SU-DHL-6 (cell line): ENCODE measurements around the gene CYP3A5.

Experiments
- H2AFZ ChIP-seq: fragments of 200-600 bp; sonication (generic); 2 replicates; pipeline ENCODE4 v1.6.1; 2014; ENCODE audit warnings: low read depth, mild to moderate bottlenecking, moderate library complexity, mixed read lengths, antibody characterized with exemption, low read length; ENCODE audit not compliant: severe bottlenecking
- H3F3A ChIP-seq: fragments of 200-600 bp; shearing (Covaris generic); 2 replicates; pipeline ENCODE4 v1.6.0; 2016; ENCODE audit warnings: antibody characterized with exemption, mild to moderate bottlenecking; ENCODE audit not compliant: insufficient read depth
- H3K27ac ChIP-seq: fragments of 200-600 bp; sonication (generic); 2 replicates; pipeline ENCODE4 v1.5.1; 2016; ENCODE audit warnings: low read depth, mild to moderate bottlenecking, low read length, moderate library complexity, mixed read lengths
- H3K27me3 ChIP-seq: fragments of 200-600 bp; sonication (generic), shearing (Covaris generic); 2 replicates; pipeline ENCODE4 v1.6.0; 2014; ENCODE audit warnings: mild to moderate bottlenecking, low read length
- H3K36me3 ChIP-seq: fragments of 200-600 bp; sonication (generic); 2 replicates; pipeline ENCODE4 v1.6.1; 2014; ENCODE audit warnings: mild to moderate bottlenecking, low read length, mixed read lengths
- H3K4me2 ChIP-seq: fragments of 300-600, 200-600 bp; shearing (Covaris generic), sonication (generic); 2 replicates; pipeline ENCODE4 v1.6.0; 2014; ENCODE audit warnings: low read length, low read depth, mild to moderate bottlenecking; ENCODE audit not compliant: poor library complexity, severe bottlenecking
- H3K4me3 ChIP-seq: fragments of 200-600 bp; sonication (generic); 2 replicates; pipeline ENCODE4 v1.5.1; 2014; ENCODE audit warnings: antibody characterized with exemption, low read length, mild to moderate bottlenecking, mixed read lengths; ENCODE audit not compliant: insufficient read depth, poor library complexity, severe bottlenecking
- H3K79me2 ChIP-seq: fragments of 200-600 bp; sonication (generic); 2 replicates; pipeline ENCODE4 v1.6.1; 2014; ENCODE audit warnings: mild to moderate bottlenecking, low read length, moderate library complexity; ENCODE audit not compliant: insufficient read depth
- H3K9ac ChIP-seq: fragments of 200-600 bp; sonication (generic); 2 replicates; pipeline ENCODE4 v1.7.0; 2014; ENCODE audit warnings: mild to moderate bottlenecking, low read length
- H3K9me2 ChIP-seq: fragments of 200-600 bp; sonication (generic); replicated peaks from 2 replicates; pipeline ENCODE4 v1.6.1; 2014; ENCODE audit warnings: low read length; ENCODE audit not compliant: insufficient read depth
- H3K9me3 ChIP-seq: fragments of 200-600 bp; sonication (generic); 2 replicates; pipeline ENCODE4 v1.6.1; 2014; ENCODE audit warnings: low read length, mixed read lengths; ENCODE audit not compliant: insufficient read depth
- H4K20me1 ChIP-seq: fragments of 200-600 bp; sonication (generic); 2 replicates; pipeline ENCODE4 v1.6.1; 2014; ENCODE audit warnings: low read depth, mild to moderate bottlenecking, antibody characterized with exemption, low read length, moderate library complexity, mixed read lengths
- EZH2phosphoT487 ChIP-seq: fragments of 200-600 bp; sonication (generic), shearing (Covaris generic); conservative IDR thresholded peaks from 2 replicates; pipeline ENCODE4 v1.6.1; 2018; ENCODE audit warnings: mild to moderate bottlenecking, antibody characterized with exemption, low read length, moderate library complexity, mixed read lengths
- TF ChIP-seq, protein P1 (sequence below): fragments of 200-600 bp; sonication (generic); IDR thresholded peaks from one replicate; pipeline ENCODE4 v1.5.1; 2017; ENCODE audit warnings: antibody characterized with exemption, mild to moderate bottlenecking, low read length, moderate library complexity; ENCODE audit not compliant: insufficient read depth, poor library complexity, severe bottlenecking

The CYP3A5 gene

DNA sequence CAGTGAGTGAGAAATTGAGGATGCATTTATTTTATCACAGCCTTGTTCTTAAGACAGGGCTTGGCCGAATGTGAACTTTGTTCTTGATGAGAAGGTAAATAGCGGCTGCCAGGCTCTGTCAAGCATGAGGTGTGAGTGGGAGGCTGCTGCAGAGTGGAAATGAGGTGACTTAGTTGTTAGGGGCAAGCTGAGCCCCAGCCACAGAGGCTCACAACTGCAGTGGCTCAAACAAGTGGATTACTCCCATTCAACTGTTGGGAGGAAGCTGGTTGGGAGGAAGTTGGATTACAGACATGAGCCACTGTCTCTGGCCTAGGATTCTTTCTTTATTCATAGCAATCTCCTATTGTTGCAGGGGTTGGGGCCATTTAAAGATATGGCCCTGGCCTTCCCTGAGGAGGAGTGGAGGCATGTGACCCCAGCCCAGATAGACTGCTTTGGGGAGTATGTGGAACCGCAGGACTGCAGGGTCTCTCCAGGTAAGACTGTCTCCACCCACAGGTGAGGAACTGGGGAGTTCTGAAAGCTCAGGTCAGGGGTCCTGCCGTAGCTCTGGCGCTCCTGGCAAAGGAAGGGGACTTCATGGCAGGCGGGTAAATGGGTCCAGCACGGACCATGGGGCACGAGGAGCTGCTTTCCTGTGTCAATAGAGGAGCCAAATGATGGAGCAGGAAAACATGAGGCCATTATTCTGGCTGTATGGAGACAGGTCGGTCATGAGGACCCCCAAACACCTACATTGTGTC is 55.9 kb downstream of the CYP3A5 start:
- Histone ChIP-seq H3K9ac (no peak overlapping the region), H3K27ac (no peak overlapping the region), H3F3A (no peaks in the 10 kb centered on the region), H2AFZ (no peak overlapping the region), H3K4me2 (no peak overlapping the region), H3K36me3 (peaks cover 10% of the 10 kb centered on the region), H3K9me2 (no peaks in the 10 kb centered on the region), H3K9me3 (no peaks in the 10 kb centered on the region), H4K20me1 (no peaks in the 10 kb centered on the region), H3K4me3 (no peak overlapping the region), H3K27me3 (no peaks in the 10 kb centered on the region), H3K79me2 (no peaks in the 10 kb centered on the region)
- TF ChIP-seq EZH2phosphoT487 = no peak
- TF ChIP-seq, protein P1, sequence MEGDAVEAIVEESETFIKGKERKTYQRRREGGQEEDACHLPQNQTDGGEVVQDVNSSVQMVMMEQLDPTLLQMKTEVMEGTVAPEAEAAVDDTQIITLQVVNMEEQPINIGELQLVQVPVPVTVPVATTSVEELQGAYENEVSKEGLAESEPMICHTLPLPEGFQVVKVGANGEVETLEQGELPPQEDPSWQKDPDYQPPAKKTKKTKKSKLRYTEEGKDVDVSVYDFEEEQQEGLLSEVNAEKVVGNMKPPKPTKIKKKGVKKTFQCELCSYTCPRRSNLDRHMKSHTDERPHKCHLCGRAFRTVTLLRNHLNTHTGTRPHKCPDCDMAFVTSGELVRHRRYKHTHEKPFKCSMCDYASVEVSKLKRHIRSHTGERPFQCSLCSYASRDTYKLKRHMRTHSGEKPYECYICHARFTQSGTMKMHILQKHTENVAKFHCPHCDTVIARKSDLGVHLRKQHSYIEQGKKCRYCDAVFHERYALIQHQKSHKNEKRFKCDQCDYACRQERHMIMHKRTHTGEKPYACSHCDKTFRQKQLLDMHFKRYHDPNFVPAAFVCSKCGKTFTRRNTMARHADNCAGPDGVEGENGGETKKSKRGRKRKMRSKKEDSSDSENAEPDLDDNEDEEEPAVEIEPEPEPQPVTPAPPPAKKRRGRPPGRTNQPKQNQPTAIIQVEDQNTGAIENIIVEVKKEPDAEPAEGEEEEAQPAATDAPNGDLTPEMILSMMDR = no peak

DNA sequence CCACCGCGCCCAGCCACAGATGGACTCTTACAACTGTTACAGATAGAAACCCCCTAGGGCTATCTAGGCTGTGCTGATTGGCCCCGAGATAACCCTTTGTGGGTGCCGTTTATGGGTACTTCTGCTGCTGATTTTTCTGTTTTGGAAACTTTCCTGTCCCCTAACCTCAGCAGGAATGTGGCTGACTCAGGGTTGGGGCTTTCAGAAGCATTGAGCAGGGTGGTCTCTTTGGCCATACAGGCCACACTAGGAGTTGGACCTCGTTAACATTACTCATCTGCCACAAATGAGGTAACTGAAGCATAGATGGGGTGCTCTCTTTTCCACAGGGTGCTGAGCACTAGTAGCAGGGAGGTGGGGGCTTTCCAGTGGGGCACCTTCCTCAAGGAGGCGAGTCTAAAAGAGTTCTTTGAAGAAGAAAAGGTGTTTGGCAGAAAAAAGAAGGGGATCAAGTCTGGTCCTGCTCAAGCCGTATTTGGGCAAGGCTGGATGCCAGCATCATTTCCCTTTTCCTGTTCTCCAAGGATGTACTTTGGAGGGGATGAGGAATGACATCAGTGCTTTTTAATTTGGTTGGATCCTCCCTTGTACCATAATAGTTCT is 56.6 kb downstream of the CYP3A5 start:
- Histone ChIP-seq H2AFZ (no peak overlapping the region), H4K20me1 (no peaks in the 10 kb centered on the region), H3K27me3 (no peaks in the 10 kb centered on the region), H3K4me2 (no peak overlapping the region), H3K9me2 (no peaks in the 10 kb centered on the region), H3F3A (no peaks in the 10 kb centered on the region), H3K9me3 (no peaks in the 10 kb centered on the region), H3K27ac (no peak overlapping the region), H3K9ac (no peak overlapping the region), H3K79me2 (0 out of 2 replicates have a peak, but pooled peaks cover under 1% of the 10 kb centered on the region), H3K36me3 (peaks cover 14% of the 10 kb centered on the region), H3K4me3 (no peak overlapping the region)
- no peak for TF ChIP-seq EZH2phosphoT487
- TF ChIP-seq, protein P1 = no peak

DNA sequence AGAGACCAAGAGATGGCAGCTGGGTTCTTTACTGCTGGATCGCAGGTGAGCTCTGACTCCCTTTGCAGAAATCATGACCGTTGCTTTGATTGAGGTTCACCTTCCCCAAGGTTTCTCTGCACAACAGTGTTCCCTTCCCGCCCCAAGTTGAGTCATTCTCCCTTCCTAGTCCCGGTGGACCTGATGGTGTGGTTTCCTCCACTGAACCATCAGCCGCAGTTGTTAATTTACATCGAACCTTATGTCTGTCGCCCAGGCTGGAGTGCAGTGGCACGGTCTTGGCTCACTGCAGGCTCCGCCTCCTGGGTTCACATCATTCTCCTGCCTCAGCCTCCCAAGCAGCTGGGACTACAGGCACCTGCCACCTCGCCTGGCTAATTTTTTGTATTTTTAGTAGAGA is 57.2 kb downstream of the CYP3A5 start:
- Histone ChIP-seq H3K9me2 (no peaks in the 10 kb centered on the region), H4K20me1 (no peaks in the 10 kb centered on the region), H3K79me2 (peaks cover 6% of the 10 kb centered on the region), H3F3A (no peaks in the 10 kb centered on the region), H3K27ac (no peak overlapping the region), H3K27me3 (no peaks in the 10 kb centered on the region), H3K4me3 (no peak overlapping the region), H2AFZ (no peak overlapping the region), H3K9me3 (no peaks in the 10 kb centered on the region), H3K9ac (no peak overlapping the region), H3K36me3 (peaks cover 14% of the 10 kb centered on the region), H3K4me2 (no peak overlapping the region)
- TF ChIP-seq, protein P1 = no peak
- no peak for TF ChIP-seq EZH2phosphoT487
